ENCODE data around the gene CTDSPL.

DNA sequence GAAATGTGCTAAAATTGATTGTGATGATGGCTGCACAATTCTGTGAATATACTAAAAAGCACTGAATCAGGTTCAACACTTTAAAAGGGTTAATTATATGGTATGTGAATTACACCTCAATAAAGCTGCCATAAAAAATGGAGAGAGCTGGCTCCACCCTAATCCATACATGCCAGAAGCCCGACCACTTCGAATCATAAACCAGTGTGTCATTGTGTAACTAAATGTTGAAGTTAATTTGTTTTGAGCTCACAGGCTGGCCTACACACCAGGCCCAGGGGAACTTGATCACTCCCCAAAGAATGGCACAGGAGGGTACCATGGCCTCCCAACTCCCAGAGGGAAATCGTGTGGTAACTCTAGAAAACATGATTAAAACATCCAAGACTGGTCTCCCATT lies 153.8 kb downstream of the CTDSPL start:
- no peak for TF ChIP-seq CTCF (IDR thresholded peaks at IDR 0.05; ENCODE audit: low read length)
- TF ChIP-seq EZH2 (optimal IDR thresholded peaks at IDR 0.05; ENCODE audit: low read depth, low read length): no peak
- TF ChIP-seq EZH2phosphoT487 (IDR thresholded peaks at IDR 0.05; ENCODE audit: low read length): no peak
